NCI-H1048 (cell line): ENCODE data around the gene SHH.

Experiments used
- DNase-seq: peaks from one replicate; lab custom pipeline; 2025; lab: John Stamatoyannopoulos, UW

SHH gene

GRCh38 chr7:155811895-155812761 lies at the start of gene SHH:
SHH (minus strand) TSS chr7:155812463; CDS start chr7:155812122, 341 bp downstream.
- no peak for DNase-seq

- no peak for DNase-seq
These were observed 49.2 kb upstream of the SHH start for GRCh38 chr7:155861480-155861868.

GRCh38 chr7:155860840-155861479 lies 48.7 kb upstream of the SHH start:
- no peak for DNase-seq

GRCh38 chr7:155860461-155860839 lies 48.2 kb upstream of the SHH start:
- DNase-seq = no peak

GRCh38 chr7:155858521-155859061 lies 46.3 kb upstream of the SHH start:
- no peak for DNase-seq

GRCh38 chr7:155857141-155857540 lies 44.9 kb upstream of the SHH start:
- DNase-seq = no peak

GRCh38 chr7:155856656-155857055 lies 44.4 kb upstream of the SHH start:
- DNase-seq = no peak

GRCh38 chr7:155852426-155853301 lies 40.4 kb upstream of the SHH start:
- DNase-seq = no peak

GRCh38 chr7:155851892-155852291 lies 39.6 kb upstream of the SHH start:
- DNase-seq = no peak

- DNase-seq = no peak
These were observed 38.8 kb upstream of the SHH start for GRCh38 chr7:155850766-155851678.

GRCh38 chr7:155850001-155850436 lies 37.8 kb upstream of the SHH start:
- no peak for DNase-seq

GRCh38 chr7:155848691-155849669 lies 36.7 kb upstream of the SHH start:
- DNase-seq = no peak

- no peak for DNase-seq
These were observed 35.7 kb upstream of the SHH start for GRCh38 chr7:155847821-155848435.

- no peak for DNase-seq
These were observed 34.7 kb upstream of the SHH start for GRCh38 chr7:155846936-155847335.

GRCh38 chr7:155846156-155846555 lies 33.9 kb upstream of the SHH start:
- DNase-seq = no peak

- no peak for DNase-seq
These were observed 33.0 kb upstream of the SHH start for GRCh38 chr7:155845226-155845625.

GRCh38 chr7:155844526-155844925 lies 32.3 kb upstream of the SHH start:
- no peak for DNase-seq

GRCh38 chr7:155844019-155844453 lies 31.8 kb upstream of the SHH start:
- no peak for DNase-seq

- no peak for DNase-seq
These were observed 31.3 kb upstream of the SHH start for GRCh38 chr7:155843426-155844018.
